Muscle layer of colon (tissue), 2 donors: Measurements from ENCODE around the gene RNF150.

Experiments
- H3K27ac ChIP-seq: one replicate; pipeline ENCODE4 v1.7.0; 2013; ENCODE audit warnings: low read depth, mild to moderate bottlenecking, low read length, moderate library complexity
- H3K27me3 ChIP-seq, 2 donors: one replicate each; pipeline ENCODE4 v1.7.0; 2013; ENCODE audit warnings: low read length in 2 of 2, mild to moderate bottlenecking in 2 of 2; ENCODE audit not compliant: insufficient read depth in 2 of 2, control insufficient read depth in 1 of 2
- H3K36me3 ChIP-seq: one replicate; pipeline ENCODE4 v1.7.0; 2013; ENCODE audit warnings: mild to moderate bottlenecking, low read length; ENCODE audit not compliant: insufficient read depth
- H3K4me1 ChIP-seq: one replicate; pipeline ENCODE4 v1.7.0; 2013; ENCODE audit warnings: mild to moderate bottlenecking, low read length; ENCODE audit not compliant: insufficient read depth
- H3K4me3 ChIP-seq, 2 donors: one replicate each; pipeline ENCODE4 v1.7.0; 2013; ENCODE audit warnings: low read length in 2 of 2, low read depth in 1 of 2, mild to moderate bottlenecking in 1 of 2, moderate library complexity in 1 of 2
- H3K9ac ChIP-seq: one replicate; pipeline ENCODE4 v1.7.0; 2013; ENCODE audit warnings: low read length
- H3K9me3 ChIP-seq: one replicate; pipeline ENCODE4 v1.7.0; 2013; ENCODE audit warnings: mild to moderate bottlenecking, low read length
- donor health status: abdominal sarcoma.
- donor health status: Adenocarcinoma of cecum.

RNF150 gene

DNA sequence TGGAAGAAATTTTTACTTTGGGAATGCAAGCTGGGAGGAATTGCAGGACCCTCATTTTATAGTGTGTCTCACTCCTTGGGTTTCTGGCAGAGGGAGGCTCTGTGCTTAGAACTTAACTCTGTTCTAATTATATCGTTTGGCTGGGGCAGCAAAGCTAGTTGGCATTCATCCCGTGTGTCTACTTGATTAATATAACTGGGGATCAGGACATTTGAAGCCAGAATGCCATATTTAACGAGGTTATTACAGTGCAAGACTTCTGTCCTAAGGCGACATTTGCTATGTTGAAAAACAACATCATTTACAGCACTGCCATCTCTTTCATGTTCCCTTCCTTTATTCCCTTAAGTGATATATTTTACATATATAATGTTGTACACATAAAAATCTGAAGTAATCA lies 198.0 kb downstream of the RNF150 start:
- Histone ChIP-seq H3K9ac (no peak overlapping the region), H3K27me3 (no peaks in the 10 kb centered on the region), H3K4me3 (no peak overlapping the region), H3K9me3 (no peaks in the 10 kb centered on the region), H3K36me3 (no peaks in the 10 kb centered on the region), H3K27ac (peak overlapping the region; percentile 56), H3K4me1 (peaks cover 78% of the 10 kb centered on the region)

DNA sequence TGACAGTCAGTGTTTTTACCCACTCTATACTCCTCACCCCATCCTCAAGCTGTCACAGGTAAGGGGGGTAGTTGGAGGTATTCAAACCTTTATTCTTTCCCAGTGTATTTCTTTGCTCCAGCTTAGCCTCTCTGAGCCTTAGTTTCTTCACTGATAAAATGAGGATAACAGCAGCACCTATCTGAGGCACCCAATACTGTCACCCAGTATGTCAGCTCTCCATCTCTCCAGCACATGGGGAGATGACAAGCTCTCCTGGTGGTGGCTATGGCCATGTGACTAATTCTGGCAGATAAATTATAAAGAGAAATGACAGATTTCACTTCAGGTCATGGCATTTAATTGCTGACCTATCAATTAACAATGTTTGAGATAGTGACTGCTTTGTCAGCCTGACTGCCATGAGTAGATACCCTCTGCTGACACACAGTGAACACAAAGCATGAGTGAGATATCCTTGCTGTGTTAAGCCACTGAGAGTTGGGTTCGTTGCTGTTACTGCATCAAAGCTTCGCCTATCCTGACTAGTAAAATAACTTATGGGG lies 200.7 kb downstream of the RNF150 start:
- no peaks in the 10 kb centered on the region for H3K27me3 ChIP-seq
- peaks cover 52% of the 10 kb centered on the region for H3K4me1 ChIP-seq
- H3K9me3 ChIP-seq = no peaks in the 10 kb centered on the region
- no peak overlapping the region for H3K9ac ChIP-seq
- H3K4me3 ChIP-seq = no peak overlapping the region
- no peaks in the 10 kb centered on the region for H3K36me3 ChIP-seq
- H3K27ac ChIP-seq = no peak overlapping the region

DNA sequence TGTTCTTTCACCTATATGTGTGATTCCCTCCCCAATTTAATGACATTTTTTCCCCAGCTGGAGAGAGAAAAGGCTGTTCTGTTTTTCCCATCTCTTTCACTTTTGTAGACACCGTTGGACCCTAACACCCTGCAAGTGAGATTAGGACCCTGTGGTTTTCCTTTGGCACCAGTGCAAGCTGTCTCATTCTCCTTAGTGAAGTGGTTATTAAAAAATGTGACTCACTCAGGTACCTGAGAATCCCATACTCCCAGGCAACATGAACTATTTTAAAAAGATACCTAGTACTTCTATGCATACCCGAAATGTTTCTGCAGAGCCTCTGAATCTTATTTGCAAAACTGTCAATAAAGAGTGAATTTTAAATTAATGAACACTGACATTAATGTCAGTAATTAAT lies 201.4 kb downstream of the RNF150 start:
- Histone ChIP-seq H3K9me3 (no peaks in the 10 kb centered on the region), H3K4me1 (peaks cover 53% of the 10 kb centered on the region), H3K9ac (no peak overlapping the region), H3K27me3 (no peaks in the 10 kb centered on the region), H3K4me3 (no peak overlapping the region), H3K27ac (no peak overlapping the region), H3K36me3 (no peaks in the 10 kb centered on the region)

DNA sequence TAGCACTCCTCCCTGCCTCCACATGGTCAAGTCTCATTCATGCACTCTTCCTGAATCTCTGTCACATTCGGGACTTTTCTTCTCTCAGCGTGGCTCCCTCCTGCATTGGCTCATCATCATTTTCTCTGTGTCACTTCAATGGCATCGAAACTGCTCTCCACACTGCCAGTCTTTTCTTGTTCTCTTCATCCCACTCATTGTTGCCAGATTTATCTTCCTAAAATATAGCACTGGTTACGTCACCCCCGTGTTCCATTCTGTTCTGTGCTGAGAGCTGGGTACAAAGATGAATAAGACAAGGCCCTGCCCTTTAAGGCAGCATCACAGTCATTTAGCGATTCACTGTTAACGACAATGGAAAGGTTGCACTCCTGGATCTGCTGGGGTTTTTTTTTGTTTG lies 202.7 kb downstream of the RNF150 start:
- Histone ChIP-seq H3K36me3 (peaks cover 2% of the 10 kb centered on the region), H3K9ac (no peak overlapping the region), H3K27ac (no peak overlapping the region), H3K9me3 (no peaks in the 10 kb centered on the region), H3K4me3 (no peak overlapping the region), H3K4me1 (peaks cover 54% of the 10 kb centered on the region), H3K27me3 (no peaks in the 10 kb centered on the region)

DNA sequence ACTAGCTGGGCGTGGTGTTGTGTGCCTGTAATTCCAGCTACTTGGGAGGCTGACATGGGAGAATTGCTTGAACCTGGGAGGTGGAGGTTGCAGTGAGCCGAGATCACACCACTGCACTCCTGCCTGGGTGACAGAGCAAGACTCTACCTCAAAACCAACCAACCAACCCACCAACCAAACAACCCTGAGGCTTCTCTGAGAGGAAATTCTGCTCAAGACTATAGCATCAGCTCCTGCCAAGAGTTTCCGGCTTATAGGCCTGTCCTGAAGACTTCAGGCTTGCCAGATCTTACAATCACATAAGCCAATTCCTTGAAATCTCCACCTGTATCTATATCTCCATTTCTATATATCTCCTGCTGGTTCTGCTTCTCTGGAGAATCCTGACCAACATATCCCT lies 203.3 kb downstream of the RNF150 start:
- Histone ChIP-seq H3K27me3 (no peaks in the 10 kb centered on the region), H3K4me3 (no peak overlapping the region)

DNA sequence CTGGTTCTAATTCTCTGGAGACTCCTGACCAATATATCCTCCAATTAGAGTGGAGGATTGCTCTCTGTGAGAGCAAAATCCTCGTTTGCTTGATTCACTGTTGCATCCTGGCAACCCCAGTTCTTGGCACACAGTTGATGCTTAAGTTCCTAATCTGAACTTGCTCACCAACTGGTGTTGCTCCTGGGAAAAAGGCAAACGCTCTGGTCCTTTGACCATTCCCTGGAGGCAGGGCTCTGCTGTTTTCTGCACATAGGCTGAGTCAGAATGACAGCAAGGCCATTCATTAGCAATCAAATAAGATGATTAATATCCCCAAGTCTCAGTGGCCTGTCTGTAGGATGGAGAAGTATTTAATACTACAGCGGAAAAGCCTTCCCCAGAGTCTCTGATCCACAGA lies 204.4 kb downstream of the RNF150 start:
- H3K9ac ChIP-seq = no peak overlapping the region
- no peak overlapping the region for H3K27ac ChIP-seq
- H3K4me3 ChIP-seq = no peak overlapping the region
- H3K9me3 ChIP-seq = no peaks in the 10 kb centered on the region
- peaks cover 47% of the 10 kb centered on the region for H3K4me1 ChIP-seq
- no peaks in the 10 kb centered on the region for H3K27me3 ChIP-seq
- peaks cover 8% of the 10 kb centered on the region for H3K36me3 ChIP-seq

More for the DNA sequence above, 203.3 kb downstream of the RNF150 start:
- Histone ChIP-seq H3K27ac (no peak overlapping the region), H3K9me3 (no peaks in the 10 kb centered on the region), H3K36me3 (peaks cover 8% of the 10 kb centered on the region), H3K9ac (no peak overlapping the region), H3K4me1 (peaks cover 54% of the 10 kb centered on the region)

DNA sequence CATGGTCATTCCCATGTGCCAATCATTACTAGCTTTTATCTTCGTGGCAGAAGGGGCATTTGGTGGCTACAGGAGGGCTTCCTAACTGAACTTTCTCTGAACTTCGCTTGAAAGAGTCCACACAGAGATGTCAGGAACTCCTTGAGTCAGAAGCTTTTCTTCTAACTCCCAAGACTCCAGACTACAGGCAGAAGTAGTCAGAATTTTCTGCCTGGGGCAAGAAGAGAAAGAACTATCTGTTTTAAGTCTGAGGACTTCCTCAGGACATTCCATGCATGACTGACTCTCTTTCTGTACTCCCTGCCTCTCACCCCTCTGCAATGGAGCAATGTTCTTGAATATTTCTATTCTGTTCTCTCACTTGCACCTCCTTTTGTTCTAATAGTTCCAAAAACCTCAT lies 206.6 kb downstream of the RNF150 start:
- H3K36me3 ChIP-seq = peaks cover 8% of the 10 kb centered on the region
- no peak overlapping the region for H3K9ac ChIP-seq
- H3K4me1 ChIP-seq = peaks cover 27% of the 10 kb centered on the region
- no peak overlapping the region for H3K27ac ChIP-seq
- H3K27me3 ChIP-seq = no peaks in the 10 kb centered on the region
- no peaks in the 10 kb centered on the region for H3K9me3 ChIP-seq
- no peak overlapping the region for H3K4me3 ChIP-seq

DNA sequence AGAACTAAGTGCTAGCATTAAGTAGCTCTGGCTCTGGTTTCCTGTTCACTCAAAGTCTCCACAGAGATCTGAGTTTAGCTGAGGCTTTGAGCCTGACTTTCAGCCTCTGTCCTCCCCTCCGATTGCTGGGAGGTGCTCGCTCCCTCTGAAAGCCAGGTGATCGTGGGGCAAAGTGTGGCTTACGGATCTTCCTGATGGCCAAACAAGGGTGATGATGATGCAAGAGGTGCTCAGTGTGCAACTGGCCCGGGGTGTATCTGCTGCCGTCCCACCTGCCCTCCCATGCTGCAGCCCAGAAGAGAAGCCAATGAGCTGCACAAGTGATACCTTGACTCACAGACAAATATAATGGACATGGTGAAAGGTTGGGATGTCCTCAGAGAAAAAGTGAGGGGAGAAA lies 207.9 kb downstream of the RNF150 start:
- no peaks in the 10 kb centered on the region for H3K9me3 ChIP-seq
- H3K36me3 ChIP-seq = peaks cover 8% of the 10 kb centered on the region
- H3K4me1 ChIP-seq = peaks cover 17% of the 10 kb centered on the region
- H3K4me3 ChIP-seq = no peak overlapping the region
- no peaks in the 10 kb centered on the region for H3K27me3 ChIP-seq
- H3K9ac ChIP-seq = no peak overlapping the region
- H3K27ac ChIP-seq = no peak overlapping the region

DNA sequence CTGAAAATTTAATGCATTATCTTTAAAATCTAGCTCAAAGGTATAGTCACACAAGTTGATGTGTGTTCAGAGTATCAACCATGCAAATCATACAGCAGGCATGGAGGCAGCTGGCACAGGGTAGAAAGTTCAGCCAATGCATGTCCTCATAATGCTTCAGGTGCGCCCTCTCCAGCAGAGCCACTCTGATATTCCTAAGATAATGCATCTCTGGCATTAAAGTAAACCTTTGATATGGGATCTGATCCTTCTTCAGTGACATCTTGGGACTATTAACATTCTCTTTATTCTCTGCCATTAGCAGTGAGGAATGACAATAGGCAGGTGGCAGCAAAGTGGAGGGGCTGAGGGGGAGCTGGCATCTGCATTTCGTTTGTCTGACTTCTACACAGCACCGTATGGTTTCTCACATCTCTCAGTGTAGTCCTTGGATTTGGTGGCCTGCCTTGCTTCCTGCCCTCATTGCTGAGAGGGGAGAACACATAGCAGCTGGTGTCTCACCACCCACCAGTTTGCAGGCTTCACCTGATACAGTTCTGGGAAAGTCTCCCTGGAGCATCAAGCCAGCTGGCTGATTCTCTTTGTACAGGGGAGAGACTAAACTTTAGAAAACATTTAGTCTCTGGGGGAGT lies 208.4 kb downstream of the RNF150 start:
- no peak overlapping the region for H3K27ac ChIP-seq
- H3K36me3 ChIP-seq = peaks cover 8% of the 10 kb centered on the region
- H3K9ac ChIP-seq = no peak overlapping the region
- no peaks in the 10 kb centered on the region for H3K27me3 ChIP-seq
- H3K4me1 ChIP-seq = peaks cover 15% of the 10 kb centered on the region
- no peak overlapping the region for H3K4me3 ChIP-seq
- H3K9me3 ChIP-seq = no peaks in the 10 kb centered on the region

DNA sequence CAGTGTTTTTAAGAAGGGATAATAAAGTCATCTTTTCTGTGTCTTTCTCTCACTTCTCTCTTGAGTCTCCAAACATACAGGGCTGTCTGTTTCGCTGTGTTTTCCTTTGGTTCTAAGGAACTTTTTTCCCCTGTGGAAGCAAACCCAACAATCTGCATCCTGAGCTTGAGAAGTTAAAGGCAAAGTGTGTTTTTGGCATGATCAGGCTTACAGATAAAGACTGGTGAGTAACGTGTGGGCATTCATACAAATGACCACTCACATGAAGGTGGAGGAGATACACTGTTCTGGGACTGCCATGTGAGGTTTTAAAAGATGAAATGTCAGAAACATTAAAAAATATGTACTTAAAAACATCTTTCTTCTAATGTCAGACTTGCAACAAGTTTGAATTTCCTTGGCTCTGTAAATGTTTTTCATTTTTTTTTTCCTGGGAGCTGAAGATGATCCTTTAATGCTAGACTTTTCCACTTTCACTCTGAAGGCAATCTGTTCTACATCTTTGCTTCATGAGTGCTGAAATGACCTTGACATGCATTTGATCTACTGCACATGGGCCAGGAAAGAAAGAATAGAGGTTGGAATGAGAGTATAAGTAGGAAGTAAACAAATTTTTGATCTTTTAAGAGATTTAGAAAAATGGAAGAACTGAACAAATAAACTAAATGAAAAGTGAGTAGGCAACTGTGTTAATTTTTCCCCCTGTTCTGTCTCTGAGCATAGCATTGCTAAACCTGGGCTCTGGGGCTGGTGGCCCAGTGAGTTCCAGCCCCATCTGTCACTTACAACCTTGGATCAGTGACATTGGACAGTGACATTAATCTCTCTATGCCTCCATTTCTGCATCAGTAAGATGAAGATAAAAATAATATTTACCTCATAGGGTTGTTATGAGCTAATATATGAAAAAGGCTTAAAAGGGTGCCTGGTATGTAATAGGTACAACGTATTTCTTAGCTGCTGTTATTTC lies 226.0 kb downstream of the RNF150 start:
- H3K27ac ChIP-seq = no peak overlapping the region
- H3K9ac ChIP-seq = no peak overlapping the region
- H3K4me1 ChIP-seq = peaks cover 36% of the 10 kb centered on the region
- no peaks in the 10 kb centered on the region for H3K9me3 ChIP-seq
- H3K36me3 ChIP-seq = peaks cover 15% of the 10 kb centered on the region
- H3K4me3 ChIP-seq = no peak overlapping the region
- no peaks in the 10 kb centered on the region for H3K27me3 ChIP-seq

DNA sequence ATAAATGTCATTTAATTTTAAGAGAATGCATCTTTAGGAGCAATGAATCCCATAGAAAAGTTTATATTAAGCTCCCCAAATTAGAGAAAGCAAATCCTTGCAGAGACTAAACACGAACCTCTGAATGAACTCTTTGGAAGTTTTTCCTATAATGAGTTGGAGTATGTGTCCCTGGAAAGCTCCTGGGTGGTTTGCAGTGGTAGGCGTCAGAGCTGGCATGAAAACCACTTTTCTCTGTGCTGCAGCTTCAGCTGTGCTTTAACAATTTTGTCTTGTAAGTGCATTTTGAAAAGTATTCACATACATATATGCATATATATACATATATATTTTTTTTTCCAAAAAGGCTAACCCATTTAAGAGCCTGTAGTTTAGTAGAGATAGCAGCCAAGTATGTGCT lies 228.4 kb downstream of the RNF150 start:
- peaks cover 36% of the 10 kb centered on the region for H3K4me1 ChIP-seq
- H3K36me3 ChIP-seq = peaks cover 3% of the 10 kb centered on the region
- no peaks in the 10 kb centered on the region for H3K27me3 ChIP-seq
- no peaks in the 10 kb centered on the region for H3K9me3 ChIP-seq
- H3K27ac ChIP-seq = no peak overlapping the region
- no peak overlapping the region for H3K9ac ChIP-seq
- H3K4me3 ChIP-seq = no peak overlapping the region
